Breast epithelium (tissue), 4 donors: ENCODE measurements around the gene TENM4. TPM values are rescaled to one million over a fixed set of nuclear protein-coding genes. Genes with fewer than 3 reads are reported as not detected.
A peak's percentile ranks its signal among the peaks of the same experiment; 100 is the strongest.

Experiments
- DNase-seq, 2 donors: peaks; one replicate each; pipeline ENCODE4 v3.0.0-alpha.2; 2019; ENCODE audit warnings: low spot score in 2 of 2
- H3K27ac ChIP-seq, 2 donors: fragments of 200-600 bp; sonication (generic) in 1 of 2; one replicate each; pipeline ENCODE4 v1.5.1; 2016 to 2019; ENCODE audit warnings: mild to moderate bottlenecking in 1 of 2
- H3K27me3 ChIP-seq, 2 donors: fragments of 200-600 bp; sonication (generic) in 1 of 2; one replicate each; pipeline versions ENCODE4 v1.5.1 to v1.6.0; 2017 to 2019; ENCODE audit warnings: control low read depth in 1 of 2, mild to moderate bottlenecking in 1 of 2
- H3K36me3 ChIP-seq: fragments of 200-600 bp; one replicate; pipeline ENCODE4 v1.5.1; 2019
- H3K4me1 ChIP-seq, 2 donors: fragments of 200-600 bp; sonication (generic); one replicate each; pipeline ENCODE4 v1.5.1; 2016 to 2019; ENCODE audit warnings: control low read depth in 1 of 2
- H3K4me3 ChIP-seq, 3 donors: fragments of 200-600 bp; sonication (generic); 1 replicate in 2 of 3; 2 replicates in 1 of 3; pipeline ENCODE4 v1.5.1; 2016 to 2019; ENCODE audit warnings: mild to moderate bottlenecking in 3 of 3, moderate library complexity in 2 of 3
- H3K9me3 ChIP-seq, 2 donors: fragments of 200-600 bp; sonication (generic) in 1 of 2; one replicate each; pipeline ENCODE4 v1.5.1; 2016 to 2019; ENCODE audit warnings: control low read depth in 1 of 2
- CTCF ChIP-seq, 3 donors: fragments of 450-650 bp; IDR thresholded peaks; one replicate each; pipeline ENCODE4 v1.5.1; 2016 to 2017; ENCODE audit warnings: antibody characterized with exemption in 3 of 3, mild to moderate bottlenecking in 3 of 3, moderate library complexity in 3 of 3
- POLR2A ChIP-seq: fragments of 450-650 bp; IDR thresholded peaks from one replicate; pipeline ENCODE4 v1.6.1; 2016; ENCODE audit warnings: antibody characterized with exemption, mild to moderate bottlenecking, moderate library complexity
- POLR2AphosphoS5 ChIP-seq, 3 donors: sonication (generic); formaldehyde crosslinking; IDR thresholded peaks; one replicate each; pipeline ENCODE4 v1.6.1; 2017; ENCODE audit warnings: antibody characterized with exemption in 3 of 3
- intact Hi-C: fragments of 100-400 bp; cut with DNase I; formaldehyde crosslinking; loops from one replicate; pipeline ENCODE4 v1.15.1; 2023; ENCODE audit warnings: low total_unique reads
- total RNA-seq, 3 donors: library from RNA; depleted of rRNA; stranded (reverse); fragments of >200 nt; gene quantifications; one replicate each; pipeline ENCODE4 v1.1.0, GENCODE V29; 2016

The TENM4 gene
- total RNA-seq, 3 donors from 2014 or later, result 0.29 to 7.9 (median 4.8) TPM

GRCh38 chr11:78645226-78646202 lies 795.3 kb downstream of the TENM4 start:
- DNase-seq, result peak; percentile 38 to 69
- no peak overlapping the region for H3K4me3 ChIP-seq
- intact Hi-C loops, result loop anchor here (10.0 kb wide), 1 partner anchor 309 kb away; no protein-coding TSS in a partner anchor
- no peak for TF ChIP-seq POLR2A
- TF ChIP-seq CTCF (IDR thresholded peaks at IDR 0.05), result peak; percentile 50 to 95 (median 91)
- no peak for TF ChIP-seq POLR2AphosphoS5 (IDR thresholded peaks at IDR 0.05)
- H3K9me3 ChIP-seq, result no peaks in the 10 kb centered on the region
- H3K27me3 ChIP-seq, result no peaks in the 10 kb centered on the region
- H3K36me3 ChIP-seq, result no peaks in the 10 kb centered on the region
- no peak overlapping the region for H3K27ac ChIP-seq
- H3K4me1 ChIP-seq, result no peaks in the 10 kb centered on the region

- intact Hi-C loops, result loop anchor here (10.0 kb wide), 1 partner anchor 311 kb away; no protein-coding TSS in a partner anchor
- no peaks in the 10 kb centered on the region for H3K36me3 ChIP-seq
- no peaks in the 10 kb centered on the region for H3K4me1 ChIP-seq
- H3K27me3 ChIP-seq, result no peaks in the 10 kb centered on the region
- no peaks in the 10 kb centered on the region for H3K9me3 ChIP-seq
- no peak overlapping the region for H3K4me3 ChIP-seq
- H3K27ac ChIP-seq, result no peak overlapping the region
- TF ChIP-seq CTCF (IDR thresholded peaks at IDR 0.05) (no peak), POLR2AphosphoS5 (IDR thresholded peaks at IDR 0.05) (no peak), POLR2A (no peak)
- no peak for DNase-seq
Measured at GRCh38 chr11:78643676-78644056, 797.2 kb downstream of the TENM4 start.

- TF ChIP-seq CTCF (IDR thresholded peaks at IDR 0.05), result no peak
- no peak for TF ChIP-seq POLR2AphosphoS5 (IDR thresholded peaks at IDR 0.05)
- no peak for TF ChIP-seq POLR2A
- Histone ChIP-seq H3K36me3 (no peaks in the 10 kb centered on the region), H3K27me3 (no peaks in the 10 kb centered on the region), H3K4me1 (no peaks in the 10 kb centered on the region), H3K4me3 (no peak overlapping the region), H3K27ac (no peak overlapping the region), H3K9me3 (no peaks in the 10 kb centered on the region)
- no peak for DNase-seq
- intact Hi-C loops, result loop anchor here (10.0 kb wide), 1 partner anchor 312 kb away; no protein-coding TSS in a partner anchor
Measured at GRCh38 chr11:78642979-78643675, 797.7 kb downstream of the TENM4 start.

- intact Hi-C loops, result loop anchor here (10.0 kb wide), 1 partner anchor 313 kb away; no protein-coding TSS in a partner anchor
- Histone ChIP-seq H3K27ac (no peak overlapping the region), H3K36me3 (no peaks in the 10 kb centered on the region), H3K9me3 (no peaks in the 10 kb centered on the region), H3K27me3 (no peaks in the 10 kb centered on the region), H3K4me3 (no peak overlapping the region), H3K4me1 (no peaks in the 10 kb centered on the region)
- no peak for DNase-seq
- TF ChIP-seq CTCF (IDR thresholded peaks at IDR 0.05) (no peak), POLR2A (no peak)
Measured at GRCh38 chr11:78641541-78641940, 799.3 kb downstream of the TENM4 start.
